Neural cell (in vitro differentiated cells): ENCODE measurements around the gene FAM98C. TPM values are rescaled to one million over a fixed set of nuclear protein-coding genes. Genes with fewer than 3 reads are reported as not detected.

ENCODE experiments used
- H2AFZ ChIP-seq: fragments of 200-600, 300-800 bp; sonication (generic), shearing (Covaris generic); 2 replicates; pipeline ENCODE4 v1.6.0; 2014; ENCODE audit warnings: low read depth, mild to moderate bottlenecking, antibody characterized with exemption, low read length, moderate library complexity
- H3F3A ChIP-seq: fragments of 200-600 bp; shearing (Covaris generic); 2 replicates; pipeline ENCODE4 v1.6.1; 2016; ENCODE audit warnings: mild to moderate bottlenecking, moderate library complexity, mixed read lengths, antibody characterized with exemption, low read length; ENCODE audit not compliant: insufficient read depth, poor library complexity, severe bottlenecking
- H3K27ac ChIP-seq: fragments of 200-600, 300-800 bp; sonication (generic), shearing (Covaris generic); 2 replicates; pipeline ENCODE4 v1.5.1; 2014; ENCODE audit warnings: mild to moderate bottlenecking, low read length, moderate library complexity
- H3K27me3 ChIP-seq: fragments of 300-800, 200-600 bp; sonication (generic), shearing (Covaris generic); 2 replicates; pipeline ENCODE4 v1.6.0; 2014; ENCODE audit warnings: mild to moderate bottlenecking, low read depth, low read length, moderate library complexity; ENCODE audit not compliant: insufficient read depth
- H3K36me3 ChIP-seq: fragments of 300-800, 200-600 bp; sonication (generic), shearing (Covaris generic); 2 replicates; pipeline ENCODE4 v1.5.1; 2014; ENCODE audit warnings: mild to moderate bottlenecking, antibody characterized with exemption, low read length, moderate library complexity; ENCODE audit not compliant: insufficient read depth
- H3K4me2 ChIP-seq: fragments of 300-800, 200-600 bp; sonication (generic), shearing (Covaris generic); 2 replicates; pipeline ENCODE4 v1.6.0; 2014; ENCODE audit warnings: mild to moderate bottlenecking, low read length
- H3K4me3 ChIP-seq: fragments of 300-800, 200-600 bp; sonication (generic), shearing (Covaris generic); 2 replicates; pipeline ENCODE4 v1.5.1; 2014; ENCODE audit warnings: mild to moderate bottlenecking, low read length, moderate library complexity
- H3K79me2 ChIP-seq: fragments of 200-600 bp; shearing (Covaris generic); replicated peaks from 2 replicates; pipeline ENCODE4 v1.6.0; 2014; ENCODE audit warnings: mild to moderate bottlenecking, low read length, moderate library complexity; ENCODE audit not compliant: insufficient read depth
- H3K9ac ChIP-seq: fragments of 300-800, 200-600 bp; sonication (generic), shearing (Covaris generic); 2 replicates; pipeline ENCODE4 v1.6.1; 2016; ENCODE audit warnings: mild to moderate bottlenecking, low read length, mixed read lengths
- H3K9me2 ChIP-seq: fragments of 200-600 bp; shearing (Covaris generic); 2 replicates; pipeline ENCODE4 v1.6.1; 2016; ENCODE audit warnings: mild to moderate bottlenecking, low read length, mixed read lengths; ENCODE audit not compliant: insufficient read depth
- H3K9me3 ChIP-seq: fragments of 200-600, 300-800 bp; sonication (generic), shearing (Covaris generic); 2 replicates; pipeline ENCODE4 v1.6.1; 2016; ENCODE audit warnings: mild to moderate bottlenecking, mixed run types, low read length, moderate library complexity, mixed read lengths
- H4K20me1 ChIP-seq: fragments of 200-600 bp; shearing (Covaris generic); 2 replicates; pipeline ENCODE4 v1.6.1; 2016; ENCODE audit warnings: mild to moderate bottlenecking, mixed run types; ENCODE audit not compliant: insufficient read depth
- EP300 ChIP-seq: fragments of 450-650 bp; conservative IDR thresholded peaks from 2 replicates; pipeline ENCODE4 v1.6.1; 2014; ENCODE audit warnings: antibody characterized with exemption, mild to moderate bottlenecking, moderate library complexity; ENCODE audit not compliant: poor library complexity, severe bottlenecking
- EZH2 ChIP-seq: fragments of 200-600, 300-800 bp; shearing (Covaris generic), sonication (generic); IDR thresholded peaks from 2 replicates; pipeline ENCODE4 v1.6.1; 2014; ENCODE audit warnings: antibody characterized with exemption, low read length, borderline replicate concordance, mild to moderate bottlenecking; ENCODE audit not compliant: insufficient read depth, poor library complexity, severe bottlenecking
- POLR2AphosphoS5 ChIP-seq: IDR thresholded peaks from 2 replicates; pipeline ENCODE4 v1.6.1; 2012
- RAD21 ChIP-seq: fragments of 450-650 bp; conservative IDR thresholded peaks from 2 replicates; pipeline ENCODE4 v1.6.1; 2014; ENCODE audit warnings: antibody characterized with exemption, mild to moderate bottlenecking, moderate library complexity
- SMC3 ChIP-seq: fragments of 450-650 bp; conservative IDR thresholded peaks from 2 replicates; pipeline ENCODE4 v1.6.1; 2014; ENCODE audit warnings: antibody characterized with exemption, mild to moderate bottlenecking, moderate library complexity; ENCODE audit not compliant: poor library complexity
- polyA plus RNA-seq: library from polyadenylated mRNA; depleted of rRNA; stranded (reverse); fragments of >200 nt; gene quantifications from 2 replicates; pipeline ENCODE4 v1.2.3, GENCODE V29; 2014
- TF ChIP-seq, protein P1 (sequence below): IDR thresholded peaks from 2 replicates; pipeline ENCODE4 v1.6.1; 2012; ENCODE audit warnings: borderline replicate concordance
- TF ChIP-seq, protein P2 (sequence below): fragments of 450-650 bp; IDR thresholded peaks from 2 replicates; pipeline ENCODE4 v1.5.1; 2014; ENCODE audit warnings: antibody characterized with exemption, mild to moderate bottlenecking, moderate library complexity; ENCODE audit not compliant: poor library complexity, severe bottlenecking

Gene FAM98C
- polyA plus RNA-seq, 1 donor from 2014 or later, result 79.3 TPM

DNA sequence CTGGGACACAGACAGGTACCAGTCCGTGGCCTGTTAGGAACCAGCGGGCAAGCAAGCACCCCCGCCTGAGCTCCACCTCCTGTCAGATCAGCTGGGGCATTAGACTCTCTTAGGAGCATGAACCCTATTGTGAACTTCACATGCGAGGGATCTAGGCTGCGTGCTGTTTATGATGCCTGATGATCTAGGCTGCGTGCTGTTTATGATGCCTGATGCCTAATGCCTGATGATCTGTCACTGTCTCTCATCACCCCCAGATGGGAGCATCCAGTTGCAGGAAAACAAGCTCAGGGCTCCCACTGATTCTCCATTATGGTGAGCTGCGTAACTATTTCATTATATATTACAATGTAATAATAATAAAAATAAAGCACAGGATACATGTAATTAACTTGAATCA is 19.5 kb downstream of the FAM98C start:
- TF ChIP-seq EP300, result no peak
- TF ChIP-seq, protein P1, sequence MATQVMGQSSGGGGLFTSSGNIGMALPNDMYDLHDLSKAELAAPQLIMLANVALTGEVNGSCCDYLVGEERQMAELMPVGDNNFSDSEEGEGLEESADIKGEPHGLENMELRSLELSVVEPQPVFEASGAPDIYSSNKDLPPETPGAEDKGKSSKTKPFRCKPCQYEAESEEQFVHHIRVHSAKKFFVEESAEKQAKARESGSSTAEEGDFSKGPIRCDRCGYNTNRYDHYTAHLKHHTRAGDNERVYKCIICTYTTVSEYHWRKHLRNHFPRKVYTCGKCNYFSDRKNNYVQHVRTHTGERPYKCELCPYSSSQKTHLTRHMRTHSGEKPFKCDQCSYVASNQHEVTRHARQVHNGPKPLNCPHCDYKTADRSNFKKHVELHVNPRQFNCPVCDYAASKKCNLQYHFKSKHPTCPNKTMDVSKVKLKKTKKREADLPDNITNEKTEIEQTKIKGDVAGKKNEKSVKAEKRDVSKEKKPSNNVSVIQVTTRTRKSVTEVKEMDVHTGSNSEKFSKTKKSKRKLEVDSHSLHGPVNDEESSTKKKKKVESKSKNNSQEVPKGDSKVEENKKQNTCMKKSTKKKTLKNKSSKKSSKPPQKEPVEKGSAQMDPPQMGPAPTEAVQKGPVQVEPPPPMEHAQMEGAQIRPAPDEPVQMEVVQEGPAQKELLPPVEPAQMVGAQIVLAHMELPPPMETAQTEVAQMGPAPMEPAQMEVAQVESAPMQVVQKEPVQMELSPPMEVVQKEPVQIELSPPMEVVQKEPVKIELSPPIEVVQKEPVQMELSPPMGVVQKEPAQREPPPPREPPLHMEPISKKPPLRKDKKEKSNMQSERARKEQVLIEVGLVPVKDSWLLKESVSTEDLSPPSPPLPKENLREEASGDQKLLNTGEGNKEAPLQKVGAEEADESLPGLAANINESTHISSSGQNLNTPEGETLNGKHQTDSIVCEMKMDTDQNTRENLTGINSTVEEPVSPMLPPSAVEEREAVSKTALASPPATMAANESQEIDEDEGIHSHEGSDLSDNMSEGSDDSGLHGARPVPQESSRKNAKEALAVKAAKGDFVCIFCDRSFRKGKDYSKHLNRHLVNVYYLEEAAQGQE, result no peak
- TF ChIP-seq SMC3, result no peak
- TF ChIP-seq EZH2, result no peak
- TF ChIP-seq, protein P2, sequence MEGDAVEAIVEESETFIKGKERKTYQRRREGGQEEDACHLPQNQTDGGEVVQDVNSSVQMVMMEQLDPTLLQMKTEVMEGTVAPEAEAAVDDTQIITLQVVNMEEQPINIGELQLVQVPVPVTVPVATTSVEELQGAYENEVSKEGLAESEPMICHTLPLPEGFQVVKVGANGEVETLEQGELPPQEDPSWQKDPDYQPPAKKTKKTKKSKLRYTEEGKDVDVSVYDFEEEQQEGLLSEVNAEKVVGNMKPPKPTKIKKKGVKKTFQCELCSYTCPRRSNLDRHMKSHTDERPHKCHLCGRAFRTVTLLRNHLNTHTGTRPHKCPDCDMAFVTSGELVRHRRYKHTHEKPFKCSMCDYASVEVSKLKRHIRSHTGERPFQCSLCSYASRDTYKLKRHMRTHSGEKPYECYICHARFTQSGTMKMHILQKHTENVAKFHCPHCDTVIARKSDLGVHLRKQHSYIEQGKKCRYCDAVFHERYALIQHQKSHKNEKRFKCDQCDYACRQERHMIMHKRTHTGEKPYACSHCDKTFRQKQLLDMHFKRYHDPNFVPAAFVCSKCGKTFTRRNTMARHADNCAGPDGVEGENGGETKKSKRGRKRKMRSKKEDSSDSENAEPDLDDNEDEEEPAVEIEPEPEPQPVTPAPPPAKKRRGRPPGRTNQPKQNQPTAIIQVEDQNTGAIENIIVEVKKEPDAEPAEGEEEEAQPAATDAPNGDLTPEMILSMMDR, result no peak
- no peak for TF ChIP-seq POLR2AphosphoS5
- H3F3A ChIP-seq, result no peaks in the 10 kb centered on the region
- no peak overlapping the region for H3K9ac ChIP-seq
- H3K36me3 ChIP-seq, result no peaks in the 10 kb centered on the region
- no peaks in the 10 kb centered on the region for H3K79me2 ChIP-seq
- H3K27me3 ChIP-seq, result no peaks in the 10 kb centered on the region
- no peaks in the 10 kb centered on the region for H3K9me3 ChIP-seq
- no peaks in the 10 kb centered on the region for H4K20me1 ChIP-seq
- no peak overlapping the region for H3K4me3 ChIP-seq
- no peak overlapping the region for H3K4me2 ChIP-seq
- H3K9me2 ChIP-seq, result no peaks in the 10 kb centered on the region
- H3K27ac ChIP-seq, result no peak overlapping the region
- H2AFZ ChIP-seq, result no peak overlapping the region

DNA sequence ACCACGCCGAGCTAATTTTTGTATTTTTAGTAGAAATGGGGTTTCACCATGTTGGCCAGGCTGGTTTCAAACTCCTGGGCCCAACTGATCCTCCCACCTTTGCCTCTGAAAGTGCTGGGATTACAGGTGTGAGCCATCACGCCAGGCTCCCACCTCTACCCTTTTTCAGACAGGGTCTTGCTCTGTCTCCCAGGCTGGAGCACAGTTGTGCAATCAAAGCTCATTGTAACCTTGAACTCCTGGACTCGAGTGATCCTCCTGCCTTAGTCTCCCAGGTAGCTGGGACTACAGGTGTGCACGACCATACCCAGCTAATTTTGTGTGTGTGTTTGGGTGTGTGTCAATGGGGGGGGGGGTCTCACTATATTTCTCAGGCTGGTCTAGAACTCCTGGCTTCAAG is 21.4 kb downstream of the FAM98C start:
- H4K20me1 ChIP-seq, result no peaks in the 10 kb centered on the region
- no peak overlapping the region for H3K9ac ChIP-seq

More for the DNA sequence above, 21.4 kb downstream of the FAM98C start:
- H3K4me2 ChIP-seq, result no peak overlapping the region
- no peak overlapping the region for H3K27ac ChIP-seq
- H3K9me2 ChIP-seq, result no peaks in the 10 kb centered on the region
- H3K27me3 ChIP-seq, result no peaks in the 10 kb centered on the region
- no peak overlapping the region for H2AFZ ChIP-seq
- no peak overlapping the region for H3K4me3 ChIP-seq
- no peaks in the 10 kb centered on the region for H3K79me2 ChIP-seq
- TF ChIP-seq EZH2 (no peak), RAD21 (no peak)
- TF ChIP-seq, protein P2, result no peak
- TF ChIP-seq, protein P1, result no peak
- no peaks in the 10 kb centered on the region for H3K9me3 ChIP-seq
- H3F3A ChIP-seq, result no peaks in the 10 kb centered on the region
- no peaks in the 10 kb centered on the region for H3K36me3 ChIP-seq
